Tibial nerve (tissue), 4 donors: Measurements from ENCODE around the gene GIT1.

Source experiments
- CTCF ChIP-seq, 5 experiments: fragments of 200-600 bp in 3 of 5; fragments of 450-650 bp in 2 of 5; sonication (generic) in 3 of 5; IDR thresholded peaks; one replicate each; pipeline ENCODE4 v1.5.1; 2016 to 2019; ENCODE audit warnings: antibody characterized with exemption in 5 of 5, mild to moderate bottlenecking in 3 of 5, moderate library complexity in 2 of 5
- EP300 ChIP-seq, 2 donors: sonication (generic); formaldehyde crosslinking; IDR thresholded peaks; one replicate each; pipeline ENCODE4 v1.6.1; 2017; ENCODE audit warnings: antibody characterized with exemption in 2 of 2, mild to moderate bottlenecking in 1 of 2

GRCh38 chr17:29567554-29568330 is 21.7 kb downstream of the GIT1 start:
- TF ChIP-seq EP300 (IDR thresholded peaks at IDR 0.05) (no peak), CTCF (IDR thresholded peaks at IDR 0.05) (peak; percentile 33 to 62 (median 46))
